Mesangial cell (primary cell): Measurements from ENCODE around the gene C2orf76. TPM values are rescaled to one million over a fixed set of nuclear protein-coding genes. Genes with fewer than 3 reads are reported as not detected.

Source experiments
- total RNA-seq: library from RNA; depleted of rRNA; stranded (reverse); fragments of >200 nt; gene quantifications from 2 replicates; pipeline ENCODE4 v1.2.3, GENCODE V29; 2015

Gene C2orf76
- total RNA-seq = 7.4 and 10.6 TPM in 2 replicates

GRCh38 chr2:119366649-119367471 lies at the start of gene C2orf76, which contains the start of gene DBI:
Gene C2orf76 (minus strand): TSS chr2:119366834. CDS start chr2:119339959, 26,875 bp downstream.
Gene DBI (plus strand): TSS chr2:119366977. CDS start chr2:119367052, 75 bp downstream.

Other genes starting within 250 kb of the C2orf76 start
- not detected in 2 replicates for gene C1QL2, start 208.1 kb downstream of the C2orf76 start, total RNA-seq
- gene STEAP3, start 143.0 kb downstream of the C2orf76 start, total RNA-seq = 46.6 and 53.1 TPM in 2 replicates
- gene DBI, start 143 bp upstream of the C2orf76 start, total RNA-seq = 100 and 169 TPM in 2 replicates
- gene TMEM37, start 65.0 kb upstream of the C2orf76 start, total RNA-seq = 1.6 and 12.9 TPM in 2 replicates
- gene SCTR, start 157.6 kb upstream of the C2orf76 start, total RNA-seq = 1.4 TPM in 1 of 2 replicates, not detected in the other
- 0.81 and 1.8 TPM in 2 replicates for gene CFAP221, start 177.6 kb upstream of the C2orf76 start, total RNA-seq